Panc1 (cell line): Measurements from ENCODE around the gene PXDN.

Experiments
- CTCF ChIP-seq: fragments of 450-650 bp; IDR thresholded peaks from 2 replicates; pipeline ENCODE4 v1.5.1; 2017; ENCODE audit warnings: mild to moderate bottlenecking
- POLR2AphosphoS5 ChIP-seq: IDR thresholded peaks from 2 replicates; pipeline ENCODE4 v1.6.1; 2012; ENCODE audit warnings: mild to moderate bottlenecking, low read depth, low read length, moderate library complexity

DNA sequence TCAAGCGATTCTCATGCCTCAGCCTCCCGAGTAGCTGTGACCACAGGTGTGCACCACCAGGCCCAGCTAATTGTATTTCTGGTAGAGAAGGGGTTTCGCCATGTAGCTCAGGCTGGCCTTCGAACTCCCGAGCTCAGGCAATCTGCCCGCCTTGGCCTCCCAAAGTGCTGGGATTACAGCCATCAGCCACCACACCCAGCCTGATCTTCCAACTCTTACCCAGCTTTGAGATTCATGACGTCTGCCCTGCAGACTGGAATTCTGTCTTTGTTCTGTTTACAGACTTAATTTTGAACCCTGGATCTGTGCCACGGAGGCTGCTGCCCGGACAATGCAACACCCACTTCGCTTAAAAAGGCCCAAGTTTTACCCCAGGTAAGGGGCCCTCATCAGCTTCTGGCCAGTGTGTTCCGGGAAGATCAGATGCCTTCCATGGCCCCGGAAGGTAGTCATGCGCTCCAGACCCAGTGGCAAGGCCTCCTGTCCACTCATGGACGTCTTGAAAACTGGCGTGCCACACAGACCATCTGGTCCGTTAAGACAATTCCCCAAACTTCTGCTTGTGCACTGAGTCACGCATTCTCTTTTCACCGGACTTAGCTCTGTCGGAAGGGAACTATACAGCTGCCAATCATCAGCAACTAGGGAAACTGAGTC is 5.5 kb downstream of the PXDN start:
- no peak for TF ChIP-seq POLR2AphosphoS5
- TF ChIP-seq CTCF: no peak
